NT2/D1 (cell line): ENCODE measurements around the gene NT5DC1.

Experiments used
- YY1 ChIP-seq: IDR thresholded peaks from 2 replicates; pipeline ENCODE4 v1.6.1; 2011; ENCODE audit not compliant: insufficient read length, insufficient read depth
- ZNF274 ChIP-seq: IDR thresholded peaks from 2 replicates; pipeline ENCODE4 v1.6.1; 2011; ENCODE audit warnings: mild to moderate bottlenecking, low read depth, low read length

DNA sequence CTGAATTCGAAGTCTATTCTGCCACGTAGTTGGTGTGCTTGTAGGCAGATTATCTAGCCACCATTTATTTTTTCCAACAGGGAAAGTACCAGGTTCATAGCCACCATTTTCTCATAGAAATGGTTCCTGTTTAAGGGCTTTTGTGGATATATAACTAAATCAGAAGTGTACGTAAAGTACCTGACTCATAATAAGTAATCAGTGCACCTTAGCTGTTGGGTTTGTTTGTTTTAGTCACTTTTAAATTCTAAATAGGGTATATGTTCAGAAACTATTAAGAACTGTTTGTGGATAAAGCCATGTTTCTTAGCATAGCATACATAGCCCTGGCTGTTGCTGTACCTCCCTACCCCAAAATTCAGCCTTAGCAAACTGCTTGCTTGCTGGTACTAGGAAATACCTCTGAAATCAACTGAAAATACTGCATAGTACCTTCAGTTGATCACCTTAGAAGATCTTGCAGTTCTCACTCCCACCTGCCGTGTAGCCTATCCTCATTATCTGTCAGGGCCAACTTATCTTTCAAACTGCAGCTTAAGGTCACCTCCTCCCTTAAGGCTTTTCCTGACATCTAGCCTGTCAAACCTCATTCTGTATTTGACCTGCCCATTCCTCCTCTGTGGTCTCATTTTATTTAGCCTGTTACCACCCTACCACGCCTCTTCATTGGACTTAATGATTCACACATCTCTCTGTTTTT lies 69.9 kb downstream of the NT5DC1 start:
- no peak for TF ChIP-seq YY1
- no peak for TF ChIP-seq ZNF274
